ENCODE data around the gene ERC1.

DNA sequence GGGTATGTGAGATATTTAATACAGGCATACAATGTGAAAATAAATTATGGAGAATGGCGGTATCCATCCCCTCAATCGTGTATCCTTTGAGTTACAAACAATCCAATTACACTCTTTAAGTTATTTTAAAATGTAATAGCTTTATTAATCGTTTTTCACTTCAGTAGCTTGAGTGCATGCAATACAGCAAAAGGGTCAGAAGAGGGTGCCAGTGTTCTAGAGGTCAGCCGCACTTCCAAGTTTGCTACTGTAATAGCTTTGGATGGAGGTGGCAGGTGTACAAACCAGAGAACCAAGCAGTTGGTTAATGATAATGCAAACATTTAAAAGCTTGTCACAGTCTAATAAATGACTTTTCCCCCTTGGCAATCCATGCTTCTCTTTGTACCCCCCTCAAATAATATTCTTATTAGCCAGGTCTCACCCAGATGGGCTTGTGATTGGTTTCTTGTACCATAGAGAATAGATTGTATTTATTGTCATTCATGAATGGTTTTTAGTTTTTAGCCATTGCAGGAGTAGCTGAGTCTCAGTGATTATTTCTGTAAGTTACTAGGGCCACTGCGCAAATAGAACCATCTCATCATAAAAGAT, 127.0 kb downstream of the ERC1 start:
- TF ChIP-seq, protein P1, sequence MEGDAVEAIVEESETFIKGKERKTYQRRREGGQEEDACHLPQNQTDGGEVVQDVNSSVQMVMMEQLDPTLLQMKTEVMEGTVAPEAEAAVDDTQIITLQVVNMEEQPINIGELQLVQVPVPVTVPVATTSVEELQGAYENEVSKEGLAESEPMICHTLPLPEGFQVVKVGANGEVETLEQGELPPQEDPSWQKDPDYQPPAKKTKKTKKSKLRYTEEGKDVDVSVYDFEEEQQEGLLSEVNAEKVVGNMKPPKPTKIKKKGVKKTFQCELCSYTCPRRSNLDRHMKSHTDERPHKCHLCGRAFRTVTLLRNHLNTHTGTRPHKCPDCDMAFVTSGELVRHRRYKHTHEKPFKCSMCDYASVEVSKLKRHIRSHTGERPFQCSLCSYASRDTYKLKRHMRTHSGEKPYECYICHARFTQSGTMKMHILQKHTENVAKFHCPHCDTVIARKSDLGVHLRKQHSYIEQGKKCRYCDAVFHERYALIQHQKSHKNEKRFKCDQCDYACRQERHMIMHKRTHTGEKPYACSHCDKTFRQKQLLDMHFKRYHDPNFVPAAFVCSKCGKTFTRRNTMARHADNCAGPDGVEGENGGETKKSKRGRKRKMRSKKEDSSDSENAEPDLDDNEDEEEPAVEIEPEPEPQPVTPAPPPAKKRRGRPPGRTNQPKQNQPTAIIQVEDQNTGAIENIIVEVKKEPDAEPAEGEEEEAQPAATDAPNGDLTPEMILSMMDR (IDR thresholded peaks at IDR 0.05; ENCODE audit: poor library complexity) = peak; percentile 94
- no peak for TF ChIP-seq EZH2phosphoT487 (IDR thresholded peaks at IDR 0.05; ENCODE audit: low read depth, severe bottlenecking, unreplicated experiment)

Measured in hepatocyte (in vitro differentiated cells).